ENCODE measurements around the gene ZNF611.
"Not testable (repeated sequence)": the region's sequence is repeated elsewhere in the genome, so short reads cannot be mapped to it uniquely, and the experiment has no call there.

Gene ZNF611

GRCh38 chr19:52734893-52735661 lies at the start of gene ZNF611:
Gene ZNF611 (minus strand): TSS chr19:52735044. CDS start chr19:52715894, 19,150 bp downstream.
- peak; percentile 79 for DNase-seq

DNA sequence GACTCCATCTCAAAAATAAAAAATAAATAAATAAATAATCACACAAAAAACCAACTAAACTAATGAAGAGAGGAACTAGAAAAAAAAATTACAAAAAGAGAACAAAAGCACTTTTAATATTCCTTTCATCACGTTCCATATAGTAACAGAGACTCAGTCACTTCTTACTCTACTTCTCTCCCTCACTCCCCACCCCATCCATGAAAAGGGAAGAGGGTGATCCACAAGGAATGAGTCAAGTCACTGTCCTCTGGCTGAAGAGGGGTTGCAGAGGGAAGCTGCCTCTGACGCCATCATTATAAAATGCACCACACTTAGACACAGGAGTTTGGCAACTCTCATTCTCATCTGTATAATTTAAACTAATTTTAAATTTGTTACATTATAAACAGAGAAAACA lies 48.0 kb upstream of the ZNF611 start:
- DNase-seq, result not testable (repeated sequence)

GRCh38 chr19:52778811-52779210 lies 44.0 kb upstream of the ZNF611 start:
- DNase-seq, result no peak

DNA sequence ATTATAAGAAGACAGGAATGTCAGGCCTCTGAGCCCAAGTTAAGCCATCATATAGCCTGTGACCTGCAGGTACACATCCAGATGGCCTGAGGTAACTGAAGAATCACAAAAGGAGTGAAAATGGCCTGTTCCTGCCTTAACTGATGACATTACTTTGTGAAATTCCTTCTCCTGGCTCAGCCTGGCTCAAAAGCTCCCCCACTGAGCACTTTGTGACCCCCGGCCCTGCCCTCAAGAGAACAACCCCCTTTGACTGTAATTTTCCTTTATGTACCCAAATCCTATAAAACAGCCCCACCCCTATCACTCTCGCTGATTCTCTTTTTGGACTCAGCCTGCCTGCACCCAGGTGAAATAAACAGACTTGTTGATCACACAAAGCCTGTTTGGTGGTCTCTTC lies 21.6 kb upstream of the ZNF611 start:
- not testable (repeated sequence) for DNase-seq

DNA sequence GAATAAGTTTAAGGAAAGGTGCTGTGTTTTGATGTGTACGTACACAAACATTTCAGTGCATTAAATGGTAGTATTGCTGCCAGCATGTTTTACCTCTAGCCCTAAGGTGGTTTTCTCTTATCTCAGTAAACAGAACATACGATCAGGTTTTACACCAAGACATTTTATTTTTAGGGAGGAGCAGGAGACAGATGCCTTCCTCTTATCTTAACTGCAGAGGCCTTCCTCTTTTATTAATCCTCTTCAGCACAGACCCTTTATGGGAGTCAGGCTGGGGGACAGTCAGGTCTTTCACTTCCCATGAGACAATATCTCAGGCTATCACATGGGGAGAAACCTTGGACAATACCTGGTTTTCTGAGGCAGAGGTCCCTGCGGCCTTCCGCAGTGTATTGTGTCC lies 14.9 kb upstream of the ZNF611 start:
- no peak for DNase-seq

DNA sequence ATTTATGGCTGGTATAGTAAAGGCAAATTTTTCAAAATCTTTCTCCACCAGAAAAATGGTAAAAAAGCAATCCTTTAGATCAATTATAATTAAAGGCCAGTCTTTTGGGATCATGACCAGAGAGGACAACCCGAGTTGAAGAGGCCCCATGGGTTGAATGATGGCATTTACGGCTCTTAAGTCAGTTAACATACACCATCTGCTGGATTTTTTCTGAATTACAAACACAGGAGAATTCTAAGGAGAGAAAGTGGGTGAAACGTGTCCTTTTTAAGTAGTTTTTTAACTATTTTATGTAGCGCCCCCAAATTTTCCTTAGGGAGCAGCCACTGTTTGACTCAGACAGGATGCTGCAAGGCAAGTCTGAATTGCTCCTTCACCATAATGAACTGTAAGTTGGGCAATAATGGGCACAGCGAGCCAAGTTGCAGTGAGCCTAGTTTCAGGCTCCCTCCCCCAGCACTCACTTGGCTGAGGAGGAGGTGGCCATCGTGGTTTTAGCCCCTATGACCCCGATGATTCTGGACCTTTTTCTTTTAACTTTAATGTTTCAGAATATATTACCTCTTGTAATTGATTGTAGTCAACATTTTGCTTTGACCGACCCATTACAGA lies 13.6 kb upstream of the ZNF611 start:
- no peak for DNase-seq

DNA sequence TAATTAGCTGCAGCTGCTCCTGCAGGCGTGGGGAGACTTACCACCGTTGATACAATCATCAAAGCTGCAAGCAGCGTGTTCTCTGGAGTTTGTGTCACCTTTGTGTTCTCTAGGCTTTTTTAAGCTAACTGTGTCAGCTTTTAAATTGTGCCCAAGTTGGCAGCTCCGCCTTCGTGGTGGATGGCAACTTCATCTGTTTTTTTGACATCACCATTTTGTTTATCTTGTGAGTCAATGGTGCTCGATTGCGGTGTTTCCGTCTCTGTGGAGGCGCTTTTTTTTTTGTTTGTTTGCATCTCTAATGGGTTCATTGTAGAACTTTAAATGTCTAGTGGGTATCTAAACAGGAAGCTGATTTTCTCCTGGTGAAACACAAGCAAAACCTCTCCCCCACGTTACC lies 11.1 kb upstream of the ZNF611 start:
- DNase-seq, result not testable (repeated sequence)

GRCh38 chr19:52743091-52743490 lies 8.2 kb upstream of the ZNF611 start:
- no peak for DNase-seq

GRCh38 chr19:52742516-52742915 lies 7.7 kb upstream of the ZNF611 start:
- DNase-seq, result no peak

GRCh38 chr19:52741951-52742485 lies 7.2 kb upstream of the ZNF611 start:
- DNase-seq, result no peak

GRCh38 chr19:52741371-52741770 lies 6.5 kb upstream of the ZNF611 start:
- not testable (repeated sequence) for DNase-seq

DNA sequence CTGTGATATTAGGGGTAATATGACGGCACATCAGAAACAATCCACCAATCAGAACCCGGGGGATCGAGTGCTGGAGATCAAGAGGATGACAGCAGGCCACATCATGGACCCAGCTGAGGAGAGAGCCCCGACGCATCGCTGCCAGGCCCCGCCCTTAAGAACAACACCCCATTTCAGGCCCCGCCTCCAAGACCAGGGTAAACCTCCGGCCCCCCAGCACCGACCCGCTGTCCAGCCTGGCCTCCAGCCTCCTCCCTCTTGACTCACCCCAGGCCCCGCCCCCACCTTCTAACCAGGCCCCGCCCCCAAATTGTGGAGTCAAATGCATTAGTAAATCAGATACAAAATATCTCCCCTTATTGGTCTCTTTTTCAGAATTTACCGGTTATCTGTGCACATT lies 4.7 kb upstream of the ZNF611 start:
- DNase-seq, result no peak

- DNase-seq, result no peak
These were observed 890 bp upstream of the ZNF611 start for GRCh38 chr19:52735734-52736133.

- DNase-seq, result no peak
These were observed 432 bp downstream of the ZNF611 start for GRCh38 chr19:52734331-52734892.

- not testable (repeated sequence) for DNase-seq
These were observed 8.8 kb downstream of the ZNF611 start for GRCh38 chr19:52726051-52726450.

GRCh38 chr19:52725528-52725961 lies 9.3 kb downstream of the ZNF611 start:
- DNase-seq, result no peak

GRCh38 chr19:52724701-52725514 lies 9.9 kb downstream of the ZNF611 start:
- no peak for DNase-seq

DNA sequence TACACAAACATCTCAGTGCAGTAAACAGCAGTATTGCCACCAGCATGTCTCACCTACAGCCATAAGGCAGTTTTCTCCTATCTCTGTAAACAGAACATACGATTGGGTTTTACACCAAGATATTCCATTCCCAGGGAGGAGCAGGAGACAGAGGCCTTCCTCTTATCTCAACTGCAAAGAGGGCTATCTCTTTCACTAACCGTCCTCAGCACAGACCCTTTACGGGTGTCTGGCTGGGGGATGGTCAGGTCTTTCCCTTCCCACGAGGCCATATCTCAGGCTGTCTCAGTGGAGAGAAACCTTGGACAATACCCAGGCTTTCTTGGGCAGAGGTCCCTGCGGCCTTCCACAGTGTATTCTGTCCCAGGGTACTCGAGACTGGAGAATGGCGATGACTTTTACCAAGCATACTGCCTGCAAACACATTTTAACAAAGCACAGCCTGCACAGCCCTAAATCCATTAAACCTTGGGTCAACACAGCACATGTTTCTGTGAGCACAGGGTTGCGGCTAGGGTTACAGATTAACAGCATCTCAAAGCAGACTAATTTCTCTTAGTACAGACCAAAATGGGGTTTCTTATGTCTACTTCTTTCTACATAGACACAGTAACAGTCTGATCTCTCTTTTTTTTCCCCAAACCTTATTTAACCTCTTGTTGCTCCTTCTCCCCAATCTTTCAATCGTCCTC lies 10.8 kb downstream of the ZNF611 start:
- DNase-seq, result not testable (repeated sequence)

- no peak for DNase-seq
These were observed 12.5 kb downstream of the ZNF611 start for GRCh38 chr19:52722062-52723003.

DNA sequence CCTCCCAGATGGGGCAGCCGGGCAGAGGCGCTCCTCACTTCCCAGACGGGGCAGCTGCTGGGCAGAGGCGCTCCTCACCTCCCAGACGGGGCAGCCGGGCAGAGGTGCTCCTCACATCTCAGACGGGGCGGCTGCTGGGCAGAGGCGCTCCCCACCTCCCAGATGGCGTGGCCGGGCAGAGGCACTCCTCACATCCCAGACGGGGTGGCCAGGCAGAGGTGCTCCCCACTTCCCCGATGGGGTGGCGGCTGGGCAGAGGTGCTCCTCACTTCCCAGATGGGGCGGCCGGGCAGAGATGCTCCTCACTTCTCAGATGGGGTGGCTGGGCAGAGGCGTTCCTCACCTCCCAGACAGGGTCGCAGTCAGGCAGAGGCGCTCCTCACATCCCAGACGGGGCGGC lies 14.3 kb downstream of the ZNF611 start:
- DNase-seq, result not testable (repeated sequence)

- no peak for DNase-seq
These were observed 18.3 kb downstream of the ZNF611 start for GRCh38 chr19:52716522-52716921.
